GM23338 (cell line): ENCODE data around the gene RELN.

Source experiments
- CREB1 ChIP-seq: fragments of 250-450 bp; sonication (Bioruptor Pico); IDR thresholded peaks from 2 replicates; pipeline ENCODE4 v1.5.0; 2020; ENCODE audit warnings: low read depth, mild to moderate bottlenecking, moderate library complexity
- EZH2 ChIP-seq: fragments of 200-600 bp; sonication (generic); IDR thresholded peaks from one replicate; pipeline ENCODE4 v1.8.0; 2017; ENCODE audit warnings: antibody characterized with exemption, mild to moderate bottlenecking, low read depth; ENCODE audit not compliant: unreplicated experiment
- EZH2phosphoT487 ChIP-seq: fragments of 200-600 bp; sonication (generic); IDR thresholded peaks from one replicate; pipeline ENCODE4 v1.8.1; 2018; ENCODE audit warnings: antibody characterized with exemption; ENCODE audit not compliant: unreplicated experiment
- JUNB ChIP-seq: IDR thresholded peaks from one replicate; pipeline ENCODE4 v1.6.1; 2016; ENCODE audit warnings: antibody characterized with exemption; ENCODE audit not compliant: unreplicated experiment
- NANOG ChIP-seq: IDR thresholded peaks from 2 replicates; pipeline ENCODE4 v1.6.1; 2016; ENCODE audit warnings: antibody characterized with exemption, borderline replicate concordance
- POLR2AphosphoS5 ChIP-seq: IDR thresholded peaks from 2 replicates; pipeline ENCODE4 v1.6.1; 2016; ENCODE audit warnings: antibody characterized with exemption, low read depth
- STAT1 ChIP-seq: IDR thresholded peaks from one replicate; pipeline ENCODE4 v1.6.1; 2016; ENCODE audit warnings: antibody characterized with exemption; ENCODE audit not compliant: unreplicated experiment
- ZNF114 ChIP-seq: fragments of 250-450 bp; sonication (Bioruptor Pico); IDR thresholded peaks from 2 replicates; pipeline ENCODE4 v1.5.0; 2020; ENCODE audit warnings: mild to moderate bottlenecking, moderate library complexity
- ZNF331 ChIP-seq: fragments of 250-450 bp; sonication (Bioruptor Pico); IDR thresholded peaks from 2 replicates; pipeline ENCODE4 v1.5.0; 2020; ENCODE audit warnings: low read depth, mild to moderate bottlenecking, moderate library complexity
- TF ChIP-seq, protein P1 (sequence below), 2 experiments: fragments of 200-600 bp in 1 of 2; sonication (generic) in 1 of 2; conservative IDR thresholded peaks; 2 replicates each; pipeline versions ENCODE4 v1.5.1 to v1.6.1; 2016 to 2017; ENCODE audit warnings: antibody characterized with exemption in 2 of 2, low read depth in 2 of 2, mild to moderate bottlenecking in 2 of 2, moderate library complexity in 1 of 2
- TF ChIP-seq, protein P2 (sequence below): IDR thresholded peaks from one replicate; pipeline ENCODE4 v1.6.1; 2018; ENCODE audit warnings: antibody characterized with exemption; ENCODE audit not compliant: unreplicated experiment
- TF ChIP-seq, protein P3 (sequence below): IDR thresholded peaks from 2 replicates; pipeline ENCODE4 v1.6.1; 2016; ENCODE audit warnings: antibody characterized with exemption

DNA sequence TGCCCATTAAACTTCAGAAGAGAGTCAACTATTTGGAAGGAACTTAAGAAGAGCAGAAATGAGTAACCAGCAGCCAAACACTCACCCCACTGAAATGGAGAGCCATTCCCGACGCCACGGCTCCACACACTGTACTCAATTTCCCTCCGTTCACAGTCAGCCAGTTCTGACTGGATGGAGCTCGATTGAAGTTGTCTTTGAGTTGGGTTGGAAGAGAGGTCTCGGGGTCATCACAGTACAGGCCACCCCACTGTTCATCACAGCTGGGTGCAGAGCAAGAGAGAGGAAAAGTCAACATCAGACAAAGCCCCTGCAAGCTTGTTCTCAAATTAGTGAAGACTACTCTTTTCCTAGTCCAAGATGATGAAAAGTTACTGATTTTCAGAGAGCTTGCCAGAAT is 467.5 kb downstream of the RELN start:
- TF ChIP-seq, protein P1, sequence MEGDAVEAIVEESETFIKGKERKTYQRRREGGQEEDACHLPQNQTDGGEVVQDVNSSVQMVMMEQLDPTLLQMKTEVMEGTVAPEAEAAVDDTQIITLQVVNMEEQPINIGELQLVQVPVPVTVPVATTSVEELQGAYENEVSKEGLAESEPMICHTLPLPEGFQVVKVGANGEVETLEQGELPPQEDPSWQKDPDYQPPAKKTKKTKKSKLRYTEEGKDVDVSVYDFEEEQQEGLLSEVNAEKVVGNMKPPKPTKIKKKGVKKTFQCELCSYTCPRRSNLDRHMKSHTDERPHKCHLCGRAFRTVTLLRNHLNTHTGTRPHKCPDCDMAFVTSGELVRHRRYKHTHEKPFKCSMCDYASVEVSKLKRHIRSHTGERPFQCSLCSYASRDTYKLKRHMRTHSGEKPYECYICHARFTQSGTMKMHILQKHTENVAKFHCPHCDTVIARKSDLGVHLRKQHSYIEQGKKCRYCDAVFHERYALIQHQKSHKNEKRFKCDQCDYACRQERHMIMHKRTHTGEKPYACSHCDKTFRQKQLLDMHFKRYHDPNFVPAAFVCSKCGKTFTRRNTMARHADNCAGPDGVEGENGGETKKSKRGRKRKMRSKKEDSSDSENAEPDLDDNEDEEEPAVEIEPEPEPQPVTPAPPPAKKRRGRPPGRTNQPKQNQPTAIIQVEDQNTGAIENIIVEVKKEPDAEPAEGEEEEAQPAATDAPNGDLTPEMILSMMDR (conservative IDR thresholded peaks at IDR 0.05; ENCODE audit: low read depth in 2 of 2) = no peak
- TF ChIP-seq JUNB (no peak), POLR2AphosphoS5 (no peak), ZNF331 (no peak), EZH2 (no peak), NANOG (no peak), EZH2phosphoT487 (no peak), CREB1 (CRISPR knock-in tag) (no peak), ZNF114 (CRISPR knock-in tag) (no peak), STAT1 (no peak)
- TF ChIP-seq, protein P2, sequence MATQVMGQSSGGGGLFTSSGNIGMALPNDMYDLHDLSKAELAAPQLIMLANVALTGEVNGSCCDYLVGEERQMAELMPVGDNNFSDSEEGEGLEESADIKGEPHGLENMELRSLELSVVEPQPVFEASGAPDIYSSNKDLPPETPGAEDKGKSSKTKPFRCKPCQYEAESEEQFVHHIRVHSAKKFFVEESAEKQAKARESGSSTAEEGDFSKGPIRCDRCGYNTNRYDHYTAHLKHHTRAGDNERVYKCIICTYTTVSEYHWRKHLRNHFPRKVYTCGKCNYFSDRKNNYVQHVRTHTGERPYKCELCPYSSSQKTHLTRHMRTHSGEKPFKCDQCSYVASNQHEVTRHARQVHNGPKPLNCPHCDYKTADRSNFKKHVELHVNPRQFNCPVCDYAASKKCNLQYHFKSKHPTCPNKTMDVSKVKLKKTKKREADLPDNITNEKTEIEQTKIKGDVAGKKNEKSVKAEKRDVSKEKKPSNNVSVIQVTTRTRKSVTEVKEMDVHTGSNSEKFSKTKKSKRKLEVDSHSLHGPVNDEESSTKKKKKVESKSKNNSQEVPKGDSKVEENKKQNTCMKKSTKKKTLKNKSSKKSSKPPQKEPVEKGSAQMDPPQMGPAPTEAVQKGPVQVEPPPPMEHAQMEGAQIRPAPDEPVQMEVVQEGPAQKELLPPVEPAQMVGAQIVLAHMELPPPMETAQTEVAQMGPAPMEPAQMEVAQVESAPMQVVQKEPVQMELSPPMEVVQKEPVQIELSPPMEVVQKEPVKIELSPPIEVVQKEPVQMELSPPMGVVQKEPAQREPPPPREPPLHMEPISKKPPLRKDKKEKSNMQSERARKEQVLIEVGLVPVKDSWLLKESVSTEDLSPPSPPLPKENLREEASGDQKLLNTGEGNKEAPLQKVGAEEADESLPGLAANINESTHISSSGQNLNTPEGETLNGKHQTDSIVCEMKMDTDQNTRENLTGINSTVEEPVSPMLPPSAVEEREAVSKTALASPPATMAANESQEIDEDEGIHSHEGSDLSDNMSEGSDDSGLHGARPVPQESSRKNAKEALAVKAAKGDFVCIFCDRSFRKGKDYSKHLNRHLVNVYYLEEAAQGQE = no peak
- TF ChIP-seq, protein P3, sequence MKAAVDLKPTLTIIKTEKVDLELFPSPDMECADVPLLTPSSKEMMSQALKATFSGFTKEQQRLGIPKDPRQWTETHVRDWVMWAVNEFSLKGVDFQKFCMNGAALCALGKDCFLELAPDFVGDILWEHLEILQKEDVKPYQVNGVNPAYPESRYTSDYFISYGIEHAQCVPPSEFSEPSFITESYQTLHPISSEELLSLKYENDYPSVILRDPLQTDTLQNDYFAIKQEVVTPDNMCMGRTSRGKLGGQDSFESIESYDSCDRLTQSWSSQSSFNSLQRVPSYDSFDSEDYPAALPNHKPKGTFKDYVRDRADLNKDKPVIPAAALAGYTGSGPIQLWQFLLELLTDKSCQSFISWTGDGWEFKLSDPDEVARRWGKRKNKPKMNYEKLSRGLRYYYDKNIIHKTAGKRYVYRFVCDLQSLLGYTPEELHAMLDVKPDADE = no peak
